ENCODE data around the gene FCRL6.

The FCRL6 gene

GRCh38 chr1:159857889-159858288 lies 55.7 kb downstream of the FCRL6 start:
- Mint-ChIP-seq H3K27ac (no peak overlapping the region), H3K4me3 (no peak overlapping the region), H3K27me3 (no peaks in the 10 kb centered on the region), H3K4me1 (ENCODE audit: low read depth) (peaks cover 12% of the 10 kb centered on the region), H3K9me3 (no peaks in the 10 kb centered on the region), H3K36me3 (ENCODE audit: low read depth) (no peaks in the 10 kb centered on the region)

- Mint-ChIP-seq H3K4me3 (no peak overlapping the region), H3K4me1 (ENCODE audit: low read depth) (peaks cover 5% of the 10 kb centered on the region), H3K27me3 (peaks cover 6% of the 10 kb centered on the region), H3K36me3 (ENCODE audit: low read depth) (no peaks in the 10 kb centered on the region), H3K9me3 (no peaks in the 10 kb centered on the region), H3K27ac (no peak overlapping the region)
These were observed 57.7 kb downstream of the FCRL6 start for GRCh38 chr1:159859767-159860322.

GRCh38 chr1:159860456-159860855 lies 58.3 kb downstream of the FCRL6 start:
- no peaks in the 10 kb centered on the region for H3K36me3 Mint-ChIP-seq (ENCODE audit: low read depth)

GRCh38 chr1:159861218-159861617 lies 59.1 kb downstream of the FCRL6 start:
- Mint-ChIP-seq H3K27me3 (peaks cover 6% of the 10 kb centered on the region), H3K27ac (no peak overlapping the region), H3K4me3 (no peak overlapping the region), H3K4me1 (ENCODE audit: low read depth) (peaks cover under 1% of the 10 kb centered on the region), H3K36me3 (ENCODE audit: low read depth) (no peaks in the 10 kb centered on the region), H3K9me3 (no peaks in the 10 kb centered on the region)

More at GRCh38 chr1:159860456-159860855, 58.3 kb downstream of the FCRL6 start:
- H3K27me3 Mint-ChIP-seq = peaks cover 6% of the 10 kb centered on the region
- peaks cover under 1% of the 10 kb centered on the region for H3K4me1 Mint-ChIP-seq (ENCODE audit: low read depth)
- H3K9me3 Mint-ChIP-seq = no peaks in the 10 kb centered on the region
- no peak overlapping the region for H3K4me3 Mint-ChIP-seq
- no peak overlapping the region for H3K27ac Mint-ChIP-seq

GRCh38 chr1:159862031-159862430 lies 59.9 kb downstream of the FCRL6 start:
- Mint-ChIP-seq H3K9me3 (no peaks in the 10 kb centered on the region), H3K4me1 (ENCODE audit: low read depth) (peaks cover 6% of the 10 kb centered on the region), H3K4me3 (no peak overlapping the region)

GRCh38 chr1:159862557-159862956 lies 60.4 kb downstream of the FCRL6 start, which contains the start of gene VSIG8:
TSS of gene VSIG8 (minus strand) at chr1:159862657. CDS start at chr1:159862521, 136 bp downstream.
- Mint-ChIP-seq H3K9me3 (no peaks in the 10 kb centered on the region), H3K27me3 (peaks cover 6% of the 10 kb centered on the region), H3K4me1 (ENCODE audit: low read depth) (peaks cover 6% of the 10 kb centered on the region), H3K36me3 (ENCODE audit: low read depth) (no peaks in the 10 kb centered on the region), H3K27ac (no peak within 1 kb of the TSS), H3K4me3 (no peak within 1 kb of the TSS)

More at GRCh38 chr1:159862031-159862430, 59.9 kb downstream of the FCRL6 start:
- Mint-ChIP-seq H3K27me3 (peaks cover 6% of the 10 kb centered on the region), H3K27ac (no peak overlapping the region), H3K36me3 (ENCODE audit: low read depth) (no peaks in the 10 kb centered on the region)

GRCh38 chr1:159864262-159864661 lies 62.1 kb downstream of the FCRL6 start:
- peaks cover 10% of the 10 kb centered on the region for H3K4me1 Mint-ChIP-seq (ENCODE audit: low read depth)
- no peaks in the 10 kb centered on the region for H3K36me3 Mint-ChIP-seq (ENCODE audit: low read depth)
- no peak overlapping the region for H3K27ac Mint-ChIP-seq
- peaks cover 6% of the 10 kb centered on the region for H3K27me3 Mint-ChIP-seq
- no peaks in the 10 kb centered on the region for H3K9me3 Mint-ChIP-seq
- H3K4me3 Mint-ChIP-seq = no peak overlapping the region

Measured in stimulated activated naive CD8-positive, alpha-beta T cell treated with anti-CD3 and anti-CD28 coated beads, Interleukin-15, Interleukin-2, amounts not matched to agents 100 ng/mL and 50 ng/mL, for 24 hours (primary cell).